ENCODE data around the gene NISCH.

Gene NISCH

DNA sequence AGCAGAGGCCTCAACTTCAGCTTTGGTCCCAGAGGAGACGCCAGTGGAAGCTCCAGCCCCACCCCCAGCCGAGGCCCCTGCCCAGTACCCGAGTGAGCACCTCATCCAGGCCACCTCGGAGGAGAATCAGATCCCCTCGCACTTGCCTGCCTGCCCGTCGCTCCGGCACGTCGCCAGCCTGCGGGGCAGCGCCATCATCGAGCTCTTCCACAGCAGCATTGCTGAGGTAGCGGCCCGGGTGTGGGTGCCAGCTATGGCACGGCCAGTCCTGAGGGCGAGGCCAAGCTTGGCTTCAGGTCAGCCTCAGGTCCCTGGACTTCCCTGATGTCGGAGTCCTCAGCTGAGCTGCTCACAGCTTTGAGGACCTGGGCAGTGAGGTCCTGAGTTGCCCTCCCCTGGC, 34.0 kb downstream of the NISCH start:
- Histone ChIP-seq H3K27me3 (ENCODE audit: insufficient read depth, poor library complexity, severe bottlenecking) (no peaks in the 10 kb centered on the region), H3K4me3 (replicated peaks; ENCODE audit: insufficient read depth, low read length) (no peak overlapping the region), H3K27ac (replicated peaks) (no peak overlapping the region)
- TF ChIP-seq, protein P1, sequence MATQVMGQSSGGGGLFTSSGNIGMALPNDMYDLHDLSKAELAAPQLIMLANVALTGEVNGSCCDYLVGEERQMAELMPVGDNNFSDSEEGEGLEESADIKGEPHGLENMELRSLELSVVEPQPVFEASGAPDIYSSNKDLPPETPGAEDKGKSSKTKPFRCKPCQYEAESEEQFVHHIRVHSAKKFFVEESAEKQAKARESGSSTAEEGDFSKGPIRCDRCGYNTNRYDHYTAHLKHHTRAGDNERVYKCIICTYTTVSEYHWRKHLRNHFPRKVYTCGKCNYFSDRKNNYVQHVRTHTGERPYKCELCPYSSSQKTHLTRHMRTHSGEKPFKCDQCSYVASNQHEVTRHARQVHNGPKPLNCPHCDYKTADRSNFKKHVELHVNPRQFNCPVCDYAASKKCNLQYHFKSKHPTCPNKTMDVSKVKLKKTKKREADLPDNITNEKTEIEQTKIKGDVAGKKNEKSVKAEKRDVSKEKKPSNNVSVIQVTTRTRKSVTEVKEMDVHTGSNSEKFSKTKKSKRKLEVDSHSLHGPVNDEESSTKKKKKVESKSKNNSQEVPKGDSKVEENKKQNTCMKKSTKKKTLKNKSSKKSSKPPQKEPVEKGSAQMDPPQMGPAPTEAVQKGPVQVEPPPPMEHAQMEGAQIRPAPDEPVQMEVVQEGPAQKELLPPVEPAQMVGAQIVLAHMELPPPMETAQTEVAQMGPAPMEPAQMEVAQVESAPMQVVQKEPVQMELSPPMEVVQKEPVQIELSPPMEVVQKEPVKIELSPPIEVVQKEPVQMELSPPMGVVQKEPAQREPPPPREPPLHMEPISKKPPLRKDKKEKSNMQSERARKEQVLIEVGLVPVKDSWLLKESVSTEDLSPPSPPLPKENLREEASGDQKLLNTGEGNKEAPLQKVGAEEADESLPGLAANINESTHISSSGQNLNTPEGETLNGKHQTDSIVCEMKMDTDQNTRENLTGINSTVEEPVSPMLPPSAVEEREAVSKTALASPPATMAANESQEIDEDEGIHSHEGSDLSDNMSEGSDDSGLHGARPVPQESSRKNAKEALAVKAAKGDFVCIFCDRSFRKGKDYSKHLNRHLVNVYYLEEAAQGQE (IDR thresholded peaks at IDR 0.05; ENCODE audit: insufficient replicate concordance, low read depth): no peak
- TF ChIP-seq SPI1 (IDR thresholded peaks at IDR 0.05; ENCODE audit: borderline replicate concordance, low read depth): no peak
- no peak for TF ChIP-seq GABPA (IDR thresholded peaks at IDR 0.05; ENCODE audit: low read depth)
- DNase-seq (ENCODE audit: low read depth in 1 of 2, low spot score in 1 of 2): no peak

DNA sequence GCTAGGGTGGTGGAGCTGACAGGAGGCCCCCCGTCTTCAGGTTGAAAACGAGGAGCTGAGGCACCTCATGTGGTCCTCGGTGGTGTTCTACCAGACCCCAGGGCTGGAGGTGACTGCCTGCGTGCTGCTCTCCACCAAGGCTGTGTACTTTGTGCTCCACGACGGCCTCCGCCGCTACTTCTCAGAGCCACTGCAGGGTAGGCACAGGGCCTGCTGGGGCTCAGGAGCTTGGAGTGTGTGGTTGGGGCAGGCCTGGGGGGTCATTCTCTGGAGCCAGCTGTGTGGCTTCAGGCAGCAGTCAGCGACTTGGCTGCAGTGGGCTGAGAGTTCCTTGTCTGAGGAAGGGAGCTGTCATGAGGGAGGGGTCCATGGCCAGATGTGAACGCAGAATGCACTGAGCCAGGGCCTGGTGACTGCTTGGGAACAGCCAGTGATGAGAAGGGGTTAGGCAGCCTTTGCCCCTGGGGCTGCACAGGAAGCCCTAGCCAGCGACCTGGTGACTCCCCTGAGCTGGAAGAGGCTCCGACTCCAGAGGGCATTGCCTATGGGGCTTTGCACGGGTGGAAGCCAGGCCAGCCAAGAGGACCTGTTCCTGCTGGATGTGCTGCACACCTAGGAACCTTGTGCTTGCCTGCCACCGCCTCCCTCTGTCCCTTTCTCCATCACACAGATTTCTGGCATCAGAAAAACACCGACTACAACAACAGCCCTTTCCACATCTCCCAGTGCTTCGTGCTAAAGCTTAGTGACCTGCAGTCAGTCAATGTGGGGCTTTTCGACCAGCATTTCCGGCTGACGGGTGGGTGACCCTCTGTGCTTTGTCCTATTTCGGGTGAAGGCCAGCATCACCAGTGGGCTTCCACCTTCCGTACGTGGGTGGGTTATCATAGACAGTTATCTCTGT, 34.9 kb downstream of the NISCH start:
- no peak for DNase-seq (ENCODE audit: low read depth in 1 of 2, low spot score in 1 of 2)
- Histone ChIP-seq H3K27ac (replicated peaks) (no peak overlapping the region), H3K4me3 (replicated peaks; ENCODE audit: insufficient read depth, low read length) (no peak overlapping the region), H3K27me3 (ENCODE audit: insufficient read depth, poor library complexity, severe bottlenecking) (no peaks in the 10 kb centered on the region)
- TF ChIP-seq POLR2AphosphoS5 (IDR thresholded peaks at IDR 0.05; ENCODE audit: low read depth) (no peak), GABPA (IDR thresholded peaks at IDR 0.05; ENCODE audit: low read depth) (no peak), SPI1 (IDR thresholded peaks at IDR 0.05; ENCODE audit: borderline replicate concordance, low read depth) (no peak)
- TF ChIP-seq, protein P1 (IDR thresholded peaks at IDR 0.05; ENCODE audit: insufficient replicate concordance, low read depth): no peak
- TF ChIP-seq, protein P2, sequence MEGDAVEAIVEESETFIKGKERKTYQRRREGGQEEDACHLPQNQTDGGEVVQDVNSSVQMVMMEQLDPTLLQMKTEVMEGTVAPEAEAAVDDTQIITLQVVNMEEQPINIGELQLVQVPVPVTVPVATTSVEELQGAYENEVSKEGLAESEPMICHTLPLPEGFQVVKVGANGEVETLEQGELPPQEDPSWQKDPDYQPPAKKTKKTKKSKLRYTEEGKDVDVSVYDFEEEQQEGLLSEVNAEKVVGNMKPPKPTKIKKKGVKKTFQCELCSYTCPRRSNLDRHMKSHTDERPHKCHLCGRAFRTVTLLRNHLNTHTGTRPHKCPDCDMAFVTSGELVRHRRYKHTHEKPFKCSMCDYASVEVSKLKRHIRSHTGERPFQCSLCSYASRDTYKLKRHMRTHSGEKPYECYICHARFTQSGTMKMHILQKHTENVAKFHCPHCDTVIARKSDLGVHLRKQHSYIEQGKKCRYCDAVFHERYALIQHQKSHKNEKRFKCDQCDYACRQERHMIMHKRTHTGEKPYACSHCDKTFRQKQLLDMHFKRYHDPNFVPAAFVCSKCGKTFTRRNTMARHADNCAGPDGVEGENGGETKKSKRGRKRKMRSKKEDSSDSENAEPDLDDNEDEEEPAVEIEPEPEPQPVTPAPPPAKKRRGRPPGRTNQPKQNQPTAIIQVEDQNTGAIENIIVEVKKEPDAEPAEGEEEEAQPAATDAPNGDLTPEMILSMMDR (IDR thresholded peaks at IDR 0.05; ENCODE audit: insufficient read depth, low read length): no peak

DNA sequence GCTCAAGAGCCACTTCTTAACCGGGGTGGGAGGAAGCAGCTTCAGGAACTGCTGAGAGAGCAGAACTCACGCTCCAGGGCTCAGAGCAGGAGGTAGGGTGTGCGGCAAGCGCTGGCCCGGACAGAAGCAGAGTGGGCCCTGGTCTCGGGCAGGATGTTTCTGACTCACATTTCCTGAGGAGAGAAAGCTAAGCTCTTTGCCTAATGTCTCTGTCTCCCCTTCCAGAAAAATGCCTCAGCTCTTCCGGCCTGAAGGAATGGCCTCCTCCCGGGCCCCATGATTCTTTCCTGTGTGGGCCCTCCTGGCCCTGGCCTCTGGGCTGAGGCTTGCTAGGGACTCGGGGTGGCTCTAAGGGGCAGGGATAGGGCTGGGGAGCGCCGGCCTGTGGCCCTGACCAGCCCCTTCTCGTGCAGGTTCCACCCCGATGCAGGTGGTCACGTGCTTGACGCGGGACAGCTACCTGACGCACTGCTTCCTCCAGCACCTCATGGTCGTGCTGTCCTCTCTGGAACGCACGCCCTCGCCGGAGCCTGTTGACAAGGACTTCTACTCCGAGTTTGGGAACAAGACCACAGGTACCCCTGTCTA, 35.6 kb downstream of the NISCH start:
- no peak for DNase-seq (ENCODE audit: low read depth in 1 of 2, low spot score in 1 of 2)
- Histone ChIP-seq H3K4me3 (replicated peaks; ENCODE audit: insufficient read depth, low read length) (no peak overlapping the region), H3K27me3 (ENCODE audit: insufficient read depth, poor library complexity, severe bottlenecking) (no peaks in the 10 kb centered on the region), H3K27ac (replicated peaks) (no peak overlapping the region)
- TF ChIP-seq, protein P2 (IDR thresholded peaks at IDR 0.05; ENCODE audit: insufficient read depth, low read length): no peak
- TF ChIP-seq SPI1 (IDR thresholded peaks at IDR 0.05; ENCODE audit: borderline replicate concordance, low read depth): no peak
- TF ChIP-seq, protein P1 (IDR thresholded peaks at IDR 0.05; ENCODE audit: insufficient replicate concordance, low read depth): no peak
- TF ChIP-seq GABPA (IDR thresholded peaks at IDR 0.05; ENCODE audit: low read depth): no peak
- no peak for TF ChIP-seq POLR2AphosphoS5 (IDR thresholded peaks at IDR 0.05; ENCODE audit: low read depth)

Measured in HL-60 (cell line).